Sciatic nerve (tissue), 2 donors: ENCODE results near the gene CIAO2B. TPM values are rescaled to one million over a fixed set of nuclear protein-coding genes. Genes with fewer than 3 reads are reported as not detected.

Experiments
- ATAC-seq: fragments of 200-7000 bp; cut with Tn5 transposase; one replicate; pipeline ENCODE4 v1.9.1; 2020; ENCODE audit warnings: mild to moderate bottlenecking, moderate library complexity
- DNase-seq: peaks from one replicate; pipeline ENCODE4 v3.0.0-alpha.2; 2020; ENCODE audit warnings: low spot score
- intact Hi-C: fragments of 100-400 bp; cut with DNase I; formaldehyde crosslinking; loops from one replicate; pipeline ENCODE4 v1.14.2; 2022
- total RNA-seq: library from RNA; stranded (reverse); fragmentation: NEBNext Ultra II Directional; extraction: Animal tissue kit (Norgen Biotek cat#: 25700); gene quantifications from one replicate; pipeline ENCODE4 v1.2.1, GENCODE V29; 2021
- donor health status: DM: no; HTN: no; CAD: no.
- donor health status: DM: no; HTN: no; CAD: no.

The CIAO2B gene
- total RNA-seq, 1 donor from 2014 or later: 69.7 TPM

- ATAC-seq (no peak), DNase-seq (no peak)
- intact Hi-C loops: no loop called here
Observed at GRCh38 chr16:66924527-66925321, 9.5 kb downstream of the CIAO2B start.

DNA sequence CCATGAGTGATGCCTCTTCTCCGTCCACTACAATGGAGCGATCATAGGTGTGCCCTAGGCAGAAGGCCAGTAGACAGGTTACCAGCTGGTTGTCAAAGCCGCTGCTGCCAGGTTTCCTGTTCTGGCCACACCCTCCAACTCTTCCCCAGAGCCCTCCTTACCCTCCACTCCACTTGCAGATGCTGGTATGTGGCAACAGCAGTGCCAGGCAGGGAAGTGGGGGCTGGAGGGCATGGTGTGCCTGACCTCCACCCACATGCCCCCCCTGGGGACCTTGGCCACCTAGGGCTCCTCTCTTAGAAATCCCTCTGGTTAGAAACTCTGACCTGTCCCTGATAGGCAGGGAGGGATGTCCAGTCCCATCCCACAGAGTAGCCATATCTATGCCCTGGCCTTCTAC is 10.3 kb downstream of the CIAO2B start:
- intact Hi-C loops: no loop called here
- ATAC-seq: no peak

DNA sequence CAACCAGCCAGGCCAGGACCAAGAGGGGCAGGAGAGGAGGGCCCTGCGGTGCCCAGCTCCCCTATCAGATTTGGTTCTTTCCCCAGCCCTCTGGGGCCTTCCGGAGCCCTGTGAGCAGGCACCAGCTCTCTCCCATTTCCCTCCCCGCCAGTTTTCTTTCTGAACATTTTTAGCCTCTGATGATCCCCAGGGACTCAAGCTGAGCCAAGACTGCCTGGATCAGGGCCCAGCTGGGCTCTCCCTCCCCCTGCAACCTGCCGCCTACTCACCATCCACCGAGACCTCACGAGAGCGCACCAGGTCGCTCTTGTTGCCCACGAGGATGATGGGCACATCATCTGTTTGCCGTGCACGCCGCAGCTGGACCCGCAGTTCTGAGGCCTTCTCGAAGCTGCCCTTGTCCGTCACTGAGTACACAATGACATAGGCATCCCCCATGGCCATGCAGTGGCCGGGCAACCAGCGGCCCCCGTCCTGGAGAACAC is 10.9 kb downstream of the CIAO2B start:
- intact Hi-C loops: no loop called here
- DNase-seq (no peak), ATAC-seq (peak; percentile 26)

More for the DNA sequence above, 10.3 kb downstream of the CIAO2B start:
- no peak for DNase-seq

- ATAC-seq (no peak), DNase-seq (no peak)
- intact Hi-C loops: no loop called here
Observed at GRCh38 chr16:66921729-66922450, 12.3 kb downstream of the CIAO2B start.

DNA sequence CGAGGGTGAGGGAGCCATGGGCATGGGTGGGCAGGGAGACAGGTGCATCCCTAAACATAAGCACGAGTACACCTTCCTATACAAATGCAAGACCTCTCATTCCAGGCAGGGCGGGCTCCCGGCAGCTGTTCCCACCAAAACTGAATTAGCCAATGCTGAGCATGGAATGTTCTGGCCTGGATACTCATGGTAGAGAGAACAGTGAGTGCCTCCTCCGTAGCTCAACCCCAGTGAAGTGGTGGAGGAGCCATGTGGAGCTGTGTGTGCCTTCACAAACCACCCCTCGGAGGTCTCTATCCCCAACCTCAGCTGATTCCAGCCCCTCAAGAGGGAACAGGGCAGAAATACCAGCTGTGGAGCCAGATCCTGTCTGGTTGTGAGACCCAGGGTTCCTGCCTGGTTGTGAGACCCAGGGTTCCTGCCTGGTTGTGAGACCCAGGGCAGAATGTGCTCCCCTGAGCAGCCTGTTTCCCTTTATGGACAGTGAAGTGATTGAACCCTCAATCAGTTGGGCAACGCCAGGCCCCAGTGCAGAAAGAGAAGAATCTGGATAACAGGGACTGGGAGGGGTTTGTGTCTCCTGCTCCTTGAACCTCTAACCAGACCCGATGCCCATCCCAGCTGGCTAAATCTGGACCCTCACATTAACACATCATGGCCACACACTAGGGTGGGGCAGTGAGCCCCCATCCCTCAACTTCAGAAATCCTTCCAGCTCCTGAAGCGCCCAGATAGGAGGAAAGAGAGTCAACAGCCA is 13.1 kb downstream of the CIAO2B start:
- DNase-seq: no peak
- intact Hi-C loops: no loop called here
- ATAC-seq: no peak

DNA sequence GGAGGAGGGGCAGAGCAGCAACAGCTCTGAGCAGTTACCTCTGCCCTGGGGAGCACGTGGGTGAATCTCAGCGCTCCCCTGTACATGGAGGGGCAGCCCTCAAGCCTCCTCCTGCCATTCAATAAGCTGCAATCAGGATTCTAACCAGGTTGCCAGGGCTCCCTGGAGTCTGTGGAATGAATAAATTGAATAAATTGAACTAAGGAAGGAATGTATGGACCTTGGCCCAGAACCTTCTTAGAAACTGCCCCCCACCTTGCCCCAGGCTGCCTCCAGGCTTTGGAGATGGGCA is 14.0 kb downstream of the CIAO2B start:
- intact Hi-C loops: no loop called here
- no peak for ATAC-seq
- DNase-seq: no peak

GRCh38 chr16:66919569-66920298 is 14.5 kb downstream of the CIAO2B start:
- ATAC-seq: no peak
- intact Hi-C loops: no loop called here

DNA sequence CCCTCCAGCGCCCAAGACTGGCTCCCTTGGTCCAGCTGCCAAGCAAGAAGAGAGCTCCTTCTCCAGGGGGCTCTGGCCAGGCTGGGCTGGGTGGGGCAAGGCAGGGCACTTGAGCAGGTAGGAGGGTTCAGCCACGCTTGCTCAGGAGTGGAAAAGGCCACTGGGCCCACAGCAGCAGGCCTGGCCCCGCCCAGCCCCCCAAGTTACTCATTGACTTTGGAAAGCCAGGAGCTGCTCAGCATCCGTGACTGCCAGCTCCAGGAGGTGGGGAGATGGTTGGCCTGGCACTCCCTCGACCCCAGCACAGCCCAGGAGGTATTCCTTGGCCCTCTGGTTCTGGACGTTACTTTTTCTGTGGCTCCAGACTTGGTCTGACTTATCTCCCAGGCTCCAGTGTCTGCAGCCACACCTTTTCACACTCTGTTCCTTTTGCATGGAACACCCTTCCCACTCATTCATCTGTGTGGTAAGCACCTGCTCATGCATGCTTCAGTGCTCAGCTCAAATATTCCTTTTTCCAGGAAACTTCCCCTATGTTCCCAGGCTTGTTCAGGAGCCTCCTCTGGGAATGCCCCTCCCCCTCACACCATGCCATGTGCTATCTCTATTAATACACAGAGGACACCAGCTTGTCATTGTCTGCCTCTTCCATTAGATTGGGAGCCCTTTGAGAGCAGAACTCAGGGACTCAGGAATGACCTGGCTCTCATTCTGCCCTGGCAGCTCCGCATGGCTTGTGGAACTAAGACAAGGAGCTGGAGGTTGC is 15.2 kb downstream of the CIAO2B start, which contains the start of gene CDH16:
Gene CDH16 (minus strand): TSS at position 83 of the 766 bp plus-strand sequence. CDS start 820 bp downstream, outside the sequence.
- intact Hi-C loops: no loop called here
- no peak for DNase-seq
- ATAC-seq: peak; percentile 23

More at GRCh38 chr16:66919569-66920298, 14.5 kb downstream of the CIAO2B start:
- DNase-seq: no peak

- no peak for ATAC-seq
- intact Hi-C loops: no loop called here
- no peak for DNase-seq
Observed at GRCh38 chr16:66918355-66918754, 15.8 kb downstream of the CIAO2B start.

- ATAC-seq (no peak), DNase-seq (no peak)
- intact Hi-C loops: no loop called here
Observed at GRCh38 chr16:66917741-66918140, 16.5 kb downstream of the CIAO2B start.

DNA sequence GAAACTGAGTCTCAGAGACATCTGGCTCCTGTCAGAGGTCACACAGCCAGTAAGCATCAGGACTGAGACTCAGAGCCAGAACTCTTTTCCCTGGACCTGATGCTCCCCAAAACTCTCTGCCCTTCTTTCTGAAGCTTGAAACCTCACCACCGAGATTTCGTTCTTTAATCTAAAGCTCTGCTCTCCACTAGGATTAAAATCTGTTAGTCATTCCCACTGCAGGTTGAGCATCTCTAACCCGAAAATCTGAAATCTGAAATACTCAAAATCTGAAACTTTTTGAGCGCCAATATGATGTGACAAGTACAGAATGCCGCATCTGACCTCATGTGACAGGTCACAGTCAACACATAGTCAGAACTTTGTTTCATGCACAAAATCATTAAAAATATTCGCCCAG is 17.7 kb downstream of the CIAO2B start:
- intact Hi-C loops: no loop called here

GRCh38 chr16:66915041-66915440 is 19.2 kb downstream of the CIAO2B start:
- DNase-seq (no peak), ATAC-seq (no peak)
- intact Hi-C loops: no loop called here

More for the DNA sequence above, 17.7 kb downstream of the CIAO2B start:
- DNase-seq (no peak), ATAC-seq (no peak)

GRCh38 chr16:66914541-66914940 is 19.7 kb downstream of the CIAO2B start:
- no peak for ATAC-seq
- intact Hi-C loops: no loop called here
- DNase-seq: no peak

- intact Hi-C loops: no loop called here
- no peak for ATAC-seq
Observed at GRCh38 chr16:66913711-66914110, 20.5 kb downstream of the CIAO2B start.

DNA sequence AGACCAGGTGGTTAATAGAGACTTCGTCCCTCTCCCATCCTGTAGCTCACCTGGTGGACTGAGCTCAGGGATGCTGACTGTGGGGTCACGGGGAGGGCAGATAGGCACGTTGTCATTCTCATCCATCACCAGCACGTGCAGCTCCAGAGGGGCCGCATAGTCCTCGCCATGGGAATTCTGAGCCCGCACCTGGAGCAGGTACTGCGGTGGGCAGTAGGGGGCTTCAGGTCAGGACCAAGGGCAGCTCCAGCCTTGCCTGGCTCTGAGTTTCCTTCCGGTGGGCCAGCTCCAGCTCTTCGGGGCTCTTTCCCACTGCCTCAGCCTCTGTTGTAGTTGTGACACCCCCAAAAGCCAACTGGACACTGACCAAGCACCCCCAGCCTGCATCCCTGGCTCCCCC is 21.1 kb downstream of the CIAO2B start:
- ATAC-seq: no peak
- no peak for DNase-seq
- intact Hi-C loops: no loop called here

More at GRCh38 chr16:66913711-66914110, 20.5 kb downstream of the CIAO2B start:
- no peak for DNase-seq

DNA sequence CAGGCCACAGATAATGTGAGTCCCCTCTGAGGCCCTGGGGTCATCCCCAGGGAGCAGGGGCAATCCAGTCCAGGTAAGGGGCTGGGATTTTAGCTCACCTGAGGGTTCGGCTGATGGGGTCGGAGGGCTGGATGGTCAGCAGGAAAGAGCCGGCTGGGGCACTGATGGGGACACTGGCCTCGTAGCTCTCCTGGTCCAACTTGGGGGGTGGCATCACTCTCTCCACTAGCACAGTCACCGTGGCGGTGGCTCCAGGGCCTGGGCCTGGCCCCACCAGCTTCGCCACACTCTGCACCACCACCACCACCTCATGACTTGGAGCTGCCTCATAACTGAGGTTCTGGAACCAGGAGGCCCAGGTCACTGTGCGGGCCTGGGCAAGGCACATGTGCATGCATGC is 22.4 kb downstream of the CIAO2B start:
- intact Hi-C loops: no loop called here

GRCh38 chr16:66911112-66911511 is 23.1 kb downstream of the CIAO2B start:
- intact Hi-C loops: no loop called here
- ATAC-seq (no peak), DNase-seq (no peak)

More for the DNA sequence above, 22.4 kb downstream of the CIAO2B start:
- DNase-seq (no peak), ATAC-seq (no peak)
